Panc1 (cell line): ENCODE results near the gene PCGF1.

Experiments used
- TF ChIP-seq, protein P1 (sequence below): fragments of 450-650 bp; IDR thresholded peaks from 2 replicates; pipeline ENCODE4 v1.5.1; 2017; ENCODE audit warnings: mild to moderate bottlenecking
- TF ChIP-seq, protein P2 (sequence below), 2 experiments: IDR thresholded peaks; 2 replicates each; pipeline ENCODE4 v1.6.1; 2011 to 2012; ENCODE audit warnings: low read depth in 2 of 2, control low read depth in 1 of 2, low read length in 1 of 2, mild to moderate bottlenecking in 1 of 2, moderate library complexity in 1 of 2; ENCODE audit not compliant: insufficient read depth in 1 of 2

DNA sequence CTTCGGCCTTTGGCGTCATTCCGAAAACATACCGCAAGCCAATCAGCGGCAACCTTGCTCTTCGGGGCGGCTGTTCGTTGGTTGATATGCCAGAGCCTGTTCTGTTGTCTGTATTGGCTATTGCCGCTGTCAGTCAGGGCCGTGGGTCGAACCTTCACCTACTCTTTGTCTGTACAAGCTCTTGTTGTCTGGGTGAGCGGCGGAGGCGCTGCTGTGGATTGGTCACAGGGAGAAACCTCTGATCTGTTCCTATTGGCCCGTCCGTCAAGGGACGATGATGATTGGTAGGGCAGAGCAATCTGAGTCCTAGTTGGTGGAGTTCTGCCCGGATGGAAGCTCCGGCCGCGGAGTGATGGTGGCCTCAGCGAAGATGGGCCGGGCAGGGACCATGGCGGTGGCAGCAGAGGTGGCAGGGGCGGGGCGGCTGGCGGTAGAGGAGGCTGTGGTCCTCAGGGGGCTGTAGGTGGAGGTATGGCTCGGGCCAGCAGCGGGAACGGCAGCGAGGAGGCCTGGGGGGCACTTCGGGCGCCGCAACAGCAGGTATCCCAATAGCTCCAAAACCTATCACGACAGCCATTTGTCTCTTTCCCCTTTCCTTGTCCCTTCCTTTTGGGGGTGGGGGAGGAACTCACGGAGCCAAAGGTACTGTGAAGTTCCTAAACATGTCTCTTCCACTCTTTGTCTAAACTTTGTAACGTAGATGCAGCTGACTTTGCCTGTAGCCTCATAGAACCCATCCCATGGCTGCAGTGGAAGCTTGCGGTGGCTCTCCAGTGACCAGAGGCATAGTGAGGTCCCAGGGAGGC, 49.2 kb downstream of the PCGF1 start, which contains the start of gene WBP1:
- TF ChIP-seq, protein P1, sequence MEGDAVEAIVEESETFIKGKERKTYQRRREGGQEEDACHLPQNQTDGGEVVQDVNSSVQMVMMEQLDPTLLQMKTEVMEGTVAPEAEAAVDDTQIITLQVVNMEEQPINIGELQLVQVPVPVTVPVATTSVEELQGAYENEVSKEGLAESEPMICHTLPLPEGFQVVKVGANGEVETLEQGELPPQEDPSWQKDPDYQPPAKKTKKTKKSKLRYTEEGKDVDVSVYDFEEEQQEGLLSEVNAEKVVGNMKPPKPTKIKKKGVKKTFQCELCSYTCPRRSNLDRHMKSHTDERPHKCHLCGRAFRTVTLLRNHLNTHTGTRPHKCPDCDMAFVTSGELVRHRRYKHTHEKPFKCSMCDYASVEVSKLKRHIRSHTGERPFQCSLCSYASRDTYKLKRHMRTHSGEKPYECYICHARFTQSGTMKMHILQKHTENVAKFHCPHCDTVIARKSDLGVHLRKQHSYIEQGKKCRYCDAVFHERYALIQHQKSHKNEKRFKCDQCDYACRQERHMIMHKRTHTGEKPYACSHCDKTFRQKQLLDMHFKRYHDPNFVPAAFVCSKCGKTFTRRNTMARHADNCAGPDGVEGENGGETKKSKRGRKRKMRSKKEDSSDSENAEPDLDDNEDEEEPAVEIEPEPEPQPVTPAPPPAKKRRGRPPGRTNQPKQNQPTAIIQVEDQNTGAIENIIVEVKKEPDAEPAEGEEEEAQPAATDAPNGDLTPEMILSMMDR: no peak
- TF ChIP-seq, protein P2, sequence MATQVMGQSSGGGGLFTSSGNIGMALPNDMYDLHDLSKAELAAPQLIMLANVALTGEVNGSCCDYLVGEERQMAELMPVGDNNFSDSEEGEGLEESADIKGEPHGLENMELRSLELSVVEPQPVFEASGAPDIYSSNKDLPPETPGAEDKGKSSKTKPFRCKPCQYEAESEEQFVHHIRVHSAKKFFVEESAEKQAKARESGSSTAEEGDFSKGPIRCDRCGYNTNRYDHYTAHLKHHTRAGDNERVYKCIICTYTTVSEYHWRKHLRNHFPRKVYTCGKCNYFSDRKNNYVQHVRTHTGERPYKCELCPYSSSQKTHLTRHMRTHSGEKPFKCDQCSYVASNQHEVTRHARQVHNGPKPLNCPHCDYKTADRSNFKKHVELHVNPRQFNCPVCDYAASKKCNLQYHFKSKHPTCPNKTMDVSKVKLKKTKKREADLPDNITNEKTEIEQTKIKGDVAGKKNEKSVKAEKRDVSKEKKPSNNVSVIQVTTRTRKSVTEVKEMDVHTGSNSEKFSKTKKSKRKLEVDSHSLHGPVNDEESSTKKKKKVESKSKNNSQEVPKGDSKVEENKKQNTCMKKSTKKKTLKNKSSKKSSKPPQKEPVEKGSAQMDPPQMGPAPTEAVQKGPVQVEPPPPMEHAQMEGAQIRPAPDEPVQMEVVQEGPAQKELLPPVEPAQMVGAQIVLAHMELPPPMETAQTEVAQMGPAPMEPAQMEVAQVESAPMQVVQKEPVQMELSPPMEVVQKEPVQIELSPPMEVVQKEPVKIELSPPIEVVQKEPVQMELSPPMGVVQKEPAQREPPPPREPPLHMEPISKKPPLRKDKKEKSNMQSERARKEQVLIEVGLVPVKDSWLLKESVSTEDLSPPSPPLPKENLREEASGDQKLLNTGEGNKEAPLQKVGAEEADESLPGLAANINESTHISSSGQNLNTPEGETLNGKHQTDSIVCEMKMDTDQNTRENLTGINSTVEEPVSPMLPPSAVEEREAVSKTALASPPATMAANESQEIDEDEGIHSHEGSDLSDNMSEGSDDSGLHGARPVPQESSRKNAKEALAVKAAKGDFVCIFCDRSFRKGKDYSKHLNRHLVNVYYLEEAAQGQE (IDR thresholded peaks at IDR 0.05; ENCODE audit: insufficient read depth in 1 of 2, low read depth in 2 of 2, low read length in 1 of 2): no peak
